GM18505 (cell line): ENCODE results near the gene SLC9A4.

Experiments used
- ATAC-seq: cut with Tn5 transposase; IDR thresholded peaks from one replicate; pipeline ENCODE4 v1.9.1; 2021; ENCODE audit not compliant: unreplicated experiment
- POLR2A ChIP-seq: IDR thresholded peaks from 4 replicates; pipeline ENCODE4 v1.6.1; 2011; ENCODE audit warnings: borderline replicate concordance; ENCODE audit not compliant: insufficient read depth, insufficient read length; ENCODE audit errors: extremely low read depth

SLC9A4 gene

GRCh38 chr2:102438578-102438977 is 34.4 kb upstream of the SLC9A4 start:
- no peak for ATAC-seq
- TF ChIP-seq POLR2A: no peak

- no peak for ATAC-seq
- TF ChIP-seq POLR2A: no peak
Observed at GRCh38 chr2:102439065-102439695, 33.8 kb upstream of the SLC9A4 start.

- TF ChIP-seq POLR2A: no peak
- no peak for ATAC-seq
Observed at GRCh38 chr2:102442967-102443828, 29.8 kb upstream of the SLC9A4 start.

- ATAC-seq: no peak
Observed at GRCh38 chr2:102444233-102444632, 28.8 kb upstream of the SLC9A4 start.

GRCh38 chr2:102446936-102447335 is 26.1 kb upstream of the SLC9A4 start:
- TF ChIP-seq POLR2A: no peak
- no peak for ATAC-seq

More at GRCh38 chr2:102444233-102444632, 28.8 kb upstream of the SLC9A4 start:
- no peak for TF ChIP-seq POLR2A

- no peak for TF ChIP-seq POLR2A
- no peak for ATAC-seq
Observed at GRCh38 chr2:102449370-102449974, 23.6 kb upstream of the SLC9A4 start.

- TF ChIP-seq POLR2A: no peak
- no peak for ATAC-seq
Observed at GRCh38 chr2:102451968-102452367, 21.1 kb upstream of the SLC9A4 start.

- TF ChIP-seq POLR2A: no peak
- no peak for ATAC-seq
Observed at GRCh38 chr2:102453501-102453900, 19.5 kb upstream of the SLC9A4 start.

- ATAC-seq: no peak
- TF ChIP-seq POLR2A: no peak
Observed at GRCh38 chr2:102455061-102455670, 17.9 kb upstream of the SLC9A4 start.

- ATAC-seq: no peak
- TF ChIP-seq POLR2A: no peak
Observed at GRCh38 chr2:102460467-102460866, 12.6 kb upstream of the SLC9A4 start.

GRCh38 chr2:102461188-102461587 is 11.8 kb upstream of the SLC9A4 start:
- ATAC-seq: no peak
- no peak for TF ChIP-seq POLR2A

GRCh38 chr2:102463160-102463559 is 9.9 kb upstream of the SLC9A4 start:
- no peak for ATAC-seq
- TF ChIP-seq POLR2A: no peak

GRCh38 chr2:102470168-102470567 is 2.9 kb upstream of the SLC9A4 start:
- no peak for ATAC-seq
- TF ChIP-seq POLR2A: no peak
